HG02571 (cell line): Measurements from ENCODE around the gene DNAJC2.
A peak's percentile ranks its signal among the peaks of the same experiment; 100 is the strongest.
"Not testable (repeated sequence)": the region's sequence is repeated elsewhere in the genome, so short reads cannot be mapped to it uniquely, and the experiment has no call there.

Experiments used
- ATAC-seq: cut with Tn5 transposase; IDR thresholded peaks from one replicate; pipeline ENCODE4 v1.9.1; 2021; ENCODE audit warnings: mild to moderate bottlenecking, moderate library complexity; ENCODE audit not compliant: unreplicated experiment

The DNAJC2 gene

GRCh38 chr7:103343758-103344452, 662 bp downstream of the DNAJC2 start:
- peak; percentile 14 for ATAC-seq

- no peak for ATAC-seq
Measured at GRCh38 chr7:103343332-103343731, 1.2 kb downstream of the DNAJC2 start.

GRCh38 chr7:103341466-103341865, 3.1 kb downstream of the DNAJC2 start:
- ATAC-seq = no peak

GRCh38 chr7:103338864-103339263, 5.7 kb downstream of the DNAJC2 start:
- no peak for ATAC-seq

- no peak for ATAC-seq
Measured at GRCh38 chr7:103336761-103337160, 7.8 kb downstream of the DNAJC2 start.

- ATAC-seq = no peak
Measured at GRCh38 chr7:103325744-103326143, 18.8 kb downstream of the DNAJC2 start.

GRCh38 chr7:103317009-103317408, 27.6 kb downstream of the DNAJC2 start:
- no peak for ATAC-seq

GRCh38 chr7:103316380-103316941, 28.1 kb downstream of the DNAJC2 start:
- ATAC-seq = no peak

- ATAC-seq = no peak
Measured at GRCh38 chr7:103314852-103315251, 29.7 kb downstream of the DNAJC2 start.

GRCh38 chr7:103307503-103308231, 36.9 kb downstream of the DNAJC2 start:
- ATAC-seq = no peak

- ATAC-seq = no peak
Measured at GRCh38 chr7:103301441-103301840, 43.1 kb downstream of the DNAJC2 start.

- no peak for ATAC-seq
Measured at GRCh38 chr7:103299660-103300059, 44.9 kb downstream of the DNAJC2 start.

- no peak for ATAC-seq
Measured at GRCh38 chr7:103297837-103298179, 46.8 kb downstream of the DNAJC2 start.

GRCh38 chr7:103296901-103297836, 47.4 kb downstream of the DNAJC2 start, which contains the start of gene PMPCB:
PMPCB (plus strand) TSS chr7:103297435; CDS start chr7:103297460, 25 bp downstream.
- peak; percentile 92 for ATAC-seq

GRCh38 chr7:103293526-103293925, 51.0 kb downstream of the DNAJC2 start:
- no peak for ATAC-seq

- no peak for ATAC-seq
Measured at GRCh38 chr7:103292122-103292521, 52.4 kb downstream of the DNAJC2 start.

- ATAC-seq = not testable (repeated sequence)
Measured at GRCh38 chr7:103282802-103283427, 61.7 kb downstream of the DNAJC2 start.

- ATAC-seq = peak; percentile 22
Measured at GRCh38 chr7:103280803-103281155, 63.8 kb downstream of the DNAJC2 start.

GRCh38 chr7:103279963-103280802, 64.4 kb downstream of the DNAJC2 start:
- peak; percentile 95 for ATAC-seq

- ATAC-seq = peak; percentile 37
Measured at GRCh38 chr7:103279636-103279962, 65.0 kb downstream of the DNAJC2 start.
